HT1080 (cell line): ENCODE measurements around the gene SLCO2A1. TPM values are rescaled to one million over a fixed set of nuclear protein-coding genes. Genes with fewer than 3 reads are reported as not detected.
A peak's percentile ranks its signal among the peaks of the same experiment; 100 is the strongest.

Experiments
- DNase-seq: peaks from one replicate; pipeline ENCODE4 v3.0.0-alpha.2; 2015; ENCODE audit warnings: low read depth
- total RNA-seq: library from RNA; depleted of rRNA; stranded (reverse); fragments of >200 nt; shearing (Covaris generic); gene quantifications from 2 replicates; pipeline ENCODE4 v1.2.3, GENCODE V29; 2014

SLCO2A1 gene
- total RNA-seq, 1 experiment from 2014 or later = 0.02 TPM

GRCh38 chr3:133910422-133910821, 119.3 kb downstream of the SLCO2A1 start:
- DNase-seq = no peak

- no peak for DNase-seq
Measured at GRCh38 chr3:133905376-133905775, 124.3 kb downstream of the SLCO2A1 start.

- DNase-seq = no peak
Measured at GRCh38 chr3:133901847-133902246, 127.9 kb downstream of the SLCO2A1 start.

GRCh38 chr3:133901083-133901482, 128.6 kb downstream of the SLCO2A1 start:
- no peak for DNase-seq

GRCh38 chr3:133899311-133899710, 130.4 kb downstream of the SLCO2A1 start:
- DNase-seq = no peak

DNA sequence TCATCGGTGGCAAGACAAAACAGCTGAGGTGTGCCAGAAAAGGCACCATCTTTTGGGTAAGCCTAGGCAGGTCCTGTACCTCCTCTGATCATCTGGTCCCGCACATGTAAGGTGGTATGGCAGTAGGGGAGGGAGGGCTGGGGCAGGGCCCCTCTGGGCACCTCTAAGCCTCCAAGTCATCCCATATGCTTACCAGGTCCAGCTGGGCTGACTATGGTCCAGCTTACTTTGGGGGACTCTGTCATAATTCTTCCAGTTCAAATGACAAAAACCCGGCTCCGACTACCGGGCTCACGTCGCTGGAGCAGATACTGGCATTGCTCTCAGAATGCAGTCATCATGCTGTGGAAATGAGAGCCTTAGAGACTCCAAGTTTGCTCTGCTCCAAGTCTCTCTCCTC, 132.2 kb downstream of the SLCO2A1 start:
- DNase-seq = no peak

DNA sequence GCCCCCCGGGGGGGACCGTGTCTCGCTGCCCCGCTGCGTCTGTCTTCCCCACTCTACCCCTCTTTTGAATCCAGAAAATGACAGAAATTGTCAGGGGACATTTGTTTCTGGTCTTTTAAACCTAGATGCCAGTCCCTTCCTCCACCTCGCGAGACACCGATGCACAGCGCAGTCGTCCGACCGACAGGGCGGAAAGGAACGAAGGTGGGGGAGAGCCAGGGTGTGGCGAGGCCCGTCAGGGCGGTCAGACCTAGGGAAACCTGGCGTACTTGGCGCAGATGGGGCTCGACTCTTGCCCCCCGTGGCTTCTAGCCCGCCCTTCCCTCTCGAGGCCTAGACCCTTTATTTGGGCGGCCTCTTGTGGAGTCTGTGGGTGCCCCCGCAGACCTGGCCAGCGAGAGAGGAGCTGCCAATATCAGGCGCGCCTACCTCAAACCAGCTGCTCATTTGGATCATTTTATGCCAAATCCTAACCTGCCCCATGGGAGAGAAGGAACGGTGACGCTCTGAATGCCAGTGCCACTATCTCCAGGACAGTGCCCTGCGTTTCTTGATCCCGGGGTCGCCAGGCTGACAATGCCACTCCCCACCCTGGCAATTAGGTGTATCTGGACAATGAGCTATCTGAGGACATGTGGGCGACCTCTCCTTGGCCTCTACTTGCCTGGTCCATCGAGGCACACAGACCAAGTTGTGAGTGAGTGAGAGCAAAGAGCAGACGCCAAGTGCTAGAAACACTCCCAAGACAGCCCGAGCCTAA, 133.5 kb downstream of the SLCO2A1 start:
- DNase-seq = no peak

DNA sequence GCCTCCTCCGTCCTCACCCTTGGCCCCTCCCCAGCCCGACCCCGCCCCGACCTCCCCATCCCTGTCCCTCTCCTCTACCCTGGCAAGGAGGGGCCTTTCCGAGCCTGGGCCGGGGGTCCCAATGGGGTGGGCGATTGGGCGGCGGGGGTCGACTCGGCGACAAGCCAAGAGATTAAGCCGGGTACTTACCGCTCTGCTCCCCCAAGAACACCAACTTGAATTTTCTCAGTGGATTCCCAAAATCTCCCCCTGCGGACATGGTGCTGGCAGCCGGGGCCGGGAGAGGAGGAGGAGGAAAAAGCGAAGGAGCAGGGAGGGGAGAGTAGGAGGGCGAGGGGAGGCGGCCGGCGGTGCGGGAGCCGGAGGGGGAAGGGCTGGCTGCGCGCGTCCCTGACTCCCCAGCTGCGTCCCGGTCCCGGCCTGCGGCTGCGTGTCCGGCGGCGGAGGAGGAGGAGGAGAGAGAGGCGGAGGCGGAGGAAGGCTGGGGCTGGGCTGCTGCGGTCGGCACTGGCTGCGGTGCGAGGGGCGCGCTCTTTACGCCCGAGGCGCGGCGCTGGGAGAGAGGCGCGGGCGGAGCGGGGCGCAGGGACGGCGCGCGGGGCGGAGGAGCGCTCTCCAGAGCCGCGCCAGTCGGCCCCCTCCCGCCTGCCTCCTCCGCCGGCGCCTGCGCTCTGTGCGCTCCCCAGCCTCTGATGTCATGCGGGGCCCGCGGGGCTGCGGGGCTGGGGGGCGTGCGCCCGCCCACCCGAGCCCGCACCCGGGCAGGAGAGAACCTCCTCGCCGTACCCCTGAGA, 134.3 kb downstream of the SLCO2A1 start, which contains the start of gene RAB6B:
Gene RAB6B (minus strand): TSS at position 675 of the 794 bp plus-strand sequence. CDS start 416 bp downstream, at position 259.
- peak; percentile 52 for DNase-seq

DNA sequence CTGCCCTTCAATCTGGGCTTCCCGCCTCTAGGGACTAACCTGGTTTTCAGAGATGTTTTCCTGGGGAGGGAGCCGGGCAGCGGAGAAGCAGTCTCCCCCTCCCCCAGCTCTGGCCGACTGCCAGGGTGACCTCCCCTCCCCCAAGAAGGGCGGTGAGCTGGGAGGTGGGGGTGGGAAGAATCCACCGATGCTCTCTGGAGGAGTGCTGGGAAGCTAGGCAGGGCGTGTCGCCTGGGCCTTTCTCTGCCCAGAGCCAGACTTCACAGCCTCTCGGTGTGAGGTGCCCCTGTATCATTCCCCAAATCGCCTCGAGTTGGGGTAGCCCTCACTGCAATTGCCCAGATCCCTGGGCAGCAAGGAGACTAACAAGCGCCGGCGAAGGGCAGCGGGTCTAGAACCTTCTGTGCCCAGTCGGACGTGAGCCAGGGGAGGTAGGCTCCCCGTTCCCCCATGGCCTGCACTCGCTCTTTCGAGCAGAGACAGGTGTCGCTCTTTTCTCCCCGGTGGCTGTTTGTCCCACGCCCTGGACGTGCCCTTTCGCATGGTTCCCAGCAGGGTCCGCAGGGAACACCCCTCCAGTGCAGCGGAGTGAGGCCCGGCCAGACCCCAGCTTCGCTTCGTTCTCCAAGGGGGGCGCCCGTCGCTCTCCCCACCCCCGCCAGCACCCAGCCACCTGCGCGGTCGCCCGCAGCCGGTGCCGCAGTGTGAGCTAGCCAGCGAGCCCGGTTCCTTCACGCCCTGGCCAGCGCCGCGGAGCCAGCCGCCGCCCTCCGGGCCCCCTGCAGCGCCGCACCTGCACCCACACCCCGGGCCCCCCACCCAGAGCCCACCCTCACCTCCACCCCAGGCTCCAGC, 135.1 kb downstream of the SLCO2A1 start:
- DNase-seq = no peak

- no peak for DNase-seq
Measured at GRCh38 chr3:133893683-133894352, 135.9 kb downstream of the SLCO2A1 start.

- no peak for DNase-seq
Measured at GRCh38 chr3:133892541-133893231, 137.0 kb downstream of the SLCO2A1 start.

- no peak for DNase-seq
Measured at GRCh38 chr3:133891662-133892378, 137.9 kb downstream of the SLCO2A1 start.

GRCh38 chr3:133890972-133891644, 138.6 kb downstream of the SLCO2A1 start:
- no peak for DNase-seq

GRCh38 chr3:133890037-133890436, 139.7 kb downstream of the SLCO2A1 start:
- DNase-seq = no peak

DNA sequence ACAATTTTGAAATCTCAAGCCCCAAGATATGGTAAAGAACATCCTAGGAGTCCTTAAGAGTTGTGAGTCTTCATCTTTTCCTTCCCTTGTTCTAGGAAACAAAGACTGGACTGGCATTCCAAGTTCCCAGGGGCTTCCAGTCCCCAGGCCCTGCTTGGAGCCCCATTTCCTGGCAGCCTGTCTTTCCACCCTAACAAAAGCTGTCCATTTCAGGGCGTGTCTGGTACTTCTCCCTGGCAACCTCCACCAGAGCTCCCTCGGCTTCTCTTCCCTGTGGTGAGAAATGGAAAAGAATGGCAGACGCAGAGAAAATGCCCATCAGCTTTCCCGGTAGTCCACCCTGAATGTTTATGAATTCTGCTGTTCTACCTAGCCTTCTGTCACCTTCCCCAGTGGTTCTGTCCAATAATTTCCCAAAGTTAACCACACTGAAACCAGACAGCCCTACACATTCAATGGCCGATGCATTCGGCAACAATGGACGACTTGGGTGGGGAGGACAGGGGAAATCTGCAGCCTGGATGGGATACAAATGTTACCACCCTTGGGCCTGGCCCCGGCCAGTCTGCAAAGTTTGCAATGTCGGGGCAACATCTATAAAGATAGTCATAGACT, 140.9 kb downstream of the SLCO2A1 start:
- no peak for DNase-seq

DNA sequence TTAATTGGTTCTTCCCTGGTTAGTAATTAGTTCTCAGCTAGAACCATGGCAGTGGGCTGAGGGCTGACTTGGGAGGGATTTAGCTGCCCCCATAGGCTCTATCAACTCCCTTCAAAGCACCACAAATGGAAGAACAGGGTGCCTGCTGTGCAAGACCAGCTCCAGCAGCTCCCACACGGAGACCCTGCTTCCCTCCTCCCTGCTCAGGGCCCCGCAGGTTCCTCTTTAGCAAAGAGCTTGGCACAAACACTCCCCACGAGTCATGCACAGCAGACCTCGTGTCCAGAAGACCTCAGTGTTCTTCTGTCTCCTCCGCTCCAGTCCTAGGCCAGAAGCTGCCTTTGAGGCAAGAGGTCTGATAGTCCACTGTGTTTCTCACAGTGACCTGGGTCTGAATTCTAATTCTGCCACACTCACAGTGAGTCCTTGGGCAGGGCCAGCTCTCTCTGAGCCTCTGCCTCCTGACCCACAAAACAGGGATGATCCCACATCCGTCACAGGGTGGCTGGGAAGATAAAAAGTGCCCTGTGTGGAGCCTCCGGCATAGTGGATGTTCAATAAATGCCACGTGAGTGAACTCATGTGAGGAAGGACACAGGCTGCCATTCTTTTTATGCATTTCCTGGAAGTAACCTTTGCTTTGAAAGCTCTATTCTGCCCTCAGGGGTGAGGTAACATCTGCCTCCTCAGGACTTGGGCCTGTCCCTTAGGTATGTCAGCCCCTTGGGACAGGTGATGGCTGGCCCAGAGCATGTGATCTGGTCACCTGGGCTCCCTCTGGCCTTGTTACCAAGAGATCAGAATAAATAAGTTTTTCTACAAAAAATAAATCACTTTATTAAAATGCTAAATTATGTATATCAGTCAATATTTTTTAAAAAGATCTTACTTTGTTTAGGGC, 141.7 kb downstream of the SLCO2A1 start:
- DNase-seq = no peak

GRCh38 chr3:133887074-133887802, 142.5 kb downstream of the SLCO2A1 start:
- DNase-seq = no peak
